AG04450 (cell line): Measurements from ENCODE around the gene PAK2. TPM values are rescaled to one million over a fixed set of nuclear protein-coding genes. Genes with fewer than 3 reads are reported as not detected.

Source experiments
- CTCF ChIA-PET: fragments of 300-600, 350-600 bp; formaldehyde crosslinking; extraction: SDS; loops from one replicate; lab custom pipeline; 2022; ENCODE audit warnings: antibody characterized with exemption, inconsistent platforms; lab: Charles Lee
- POLR2A ChIA-PET: fragments of 350-600 bp; formaldehyde crosslinking; extraction: SDS; loops from one replicate; lab custom pipeline; 2021; ENCODE audit warnings: antibody characterized with exemption, inconsistent platforms; lab: Yijun Ruan, JAX
- DNase-seq: peaks from one replicate; pipeline ENCODE4 v3.0.0-alpha.2; 2011; ENCODE audit warnings: low read depth, low spot score
- H3K27ac ChIP-seq: one replicate; pipeline ENCODE4 v1.5.1; 2012; ENCODE audit warnings: low read depth, low read length, control low read depth
- H3K27me3 ChIP-seq: one replicate; pipeline ENCODE4 v1.6.0; 2012; ENCODE audit warnings: low read length; ENCODE audit not compliant: control insufficient read depth, insufficient read depth
- H3K4me3 ChIP-seq: 2 replicates; pipeline ENCODE4 v1.5.1; 2011; ENCODE audit warnings: mild to moderate bottlenecking, low read depth, low read length, control low read depth
- H3K9me3 ChIP-seq: 2 replicates; pipeline ENCODE4 v1.5.1; 2012; ENCODE audit warnings: low read length; ENCODE audit not compliant: control insufficient read depth, insufficient read depth
- polyA plus RNA-seq: library from polyadenylated mRNA; depleted of rRNA; stranded (reverse); fragments of >200 nt; gene quantifications from 2 replicates; pipeline ENCODE4 v1.2.3, GENCODE V29; 2011
- TF ChIP-seq, protein P1 (sequence below): IDR thresholded peaks from 2 replicates; pipeline ENCODE4 v1.5.1; 2011; ENCODE audit warnings: low read depth, low read length, control low read depth, inconsistent platforms

Gene PAK2
- polyA plus RNA-seq, 1 experiment: 51.0 TPM

DNA sequence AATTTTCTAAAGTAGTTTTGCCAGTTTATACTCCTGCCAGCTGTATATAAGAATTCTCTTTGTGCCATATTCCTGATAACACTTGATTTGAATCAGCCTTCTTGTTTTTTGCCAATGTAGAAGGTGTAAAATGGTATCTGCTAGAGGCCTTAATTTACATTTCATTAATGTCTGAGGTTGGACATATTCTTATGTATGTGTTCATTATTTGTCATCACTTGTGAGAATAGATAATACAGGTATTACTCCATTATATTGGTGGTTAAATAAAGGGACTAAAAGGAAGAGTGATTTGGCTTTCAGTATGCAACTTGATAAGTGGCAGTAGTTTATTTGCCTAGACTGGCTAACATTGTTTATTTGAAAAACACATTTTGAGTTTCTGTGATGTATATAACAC lies 25.8 kb downstream of the PAK2 start:
- POLR2A ChIA-PET: no interaction called here

DNA sequence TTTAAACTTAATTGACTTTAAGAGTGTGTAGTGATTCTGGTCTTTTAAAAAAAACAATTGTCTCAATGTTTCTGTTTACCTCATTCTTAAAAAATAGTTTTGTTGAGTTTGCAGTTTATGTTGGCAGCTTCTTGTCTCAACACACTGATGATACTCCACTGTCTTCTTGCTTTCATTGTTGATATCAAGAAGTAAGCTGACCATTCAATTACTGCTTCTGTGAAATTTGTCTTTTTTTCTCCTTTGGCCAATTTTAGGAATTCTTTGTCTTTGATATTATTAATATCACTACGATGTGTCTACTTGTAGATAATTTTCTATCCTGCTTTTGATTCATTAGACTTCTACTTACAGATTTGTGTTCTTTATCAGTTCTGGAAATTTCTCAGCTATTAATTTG lies 31.4 kb downstream of the PAK2 start:
- TF ChIP-seq, protein P1, sequence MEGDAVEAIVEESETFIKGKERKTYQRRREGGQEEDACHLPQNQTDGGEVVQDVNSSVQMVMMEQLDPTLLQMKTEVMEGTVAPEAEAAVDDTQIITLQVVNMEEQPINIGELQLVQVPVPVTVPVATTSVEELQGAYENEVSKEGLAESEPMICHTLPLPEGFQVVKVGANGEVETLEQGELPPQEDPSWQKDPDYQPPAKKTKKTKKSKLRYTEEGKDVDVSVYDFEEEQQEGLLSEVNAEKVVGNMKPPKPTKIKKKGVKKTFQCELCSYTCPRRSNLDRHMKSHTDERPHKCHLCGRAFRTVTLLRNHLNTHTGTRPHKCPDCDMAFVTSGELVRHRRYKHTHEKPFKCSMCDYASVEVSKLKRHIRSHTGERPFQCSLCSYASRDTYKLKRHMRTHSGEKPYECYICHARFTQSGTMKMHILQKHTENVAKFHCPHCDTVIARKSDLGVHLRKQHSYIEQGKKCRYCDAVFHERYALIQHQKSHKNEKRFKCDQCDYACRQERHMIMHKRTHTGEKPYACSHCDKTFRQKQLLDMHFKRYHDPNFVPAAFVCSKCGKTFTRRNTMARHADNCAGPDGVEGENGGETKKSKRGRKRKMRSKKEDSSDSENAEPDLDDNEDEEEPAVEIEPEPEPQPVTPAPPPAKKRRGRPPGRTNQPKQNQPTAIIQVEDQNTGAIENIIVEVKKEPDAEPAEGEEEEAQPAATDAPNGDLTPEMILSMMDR: no peak
- DNase-seq: no peak
- ChIA-PET POLR2A (no interaction called here), CTCF (no interaction called here)
- no peak overlapping the region for H3K4me3 ChIP-seq
- no peak overlapping the region for H3K27ac ChIP-seq
- no peaks in the 10 kb centered on the region for H3K27me3 ChIP-seq
- no peaks in the 10 kb centered on the region for H3K9me3 ChIP-seq

More for the DNA sequence above, 25.8 kb downstream of the PAK2 start:
- H3K27me3 ChIP-seq: no peaks in the 10 kb centered on the region
- TF ChIP-seq, protein P1: no peak
- H3K9me3 ChIP-seq: no peaks in the 10 kb centered on the region; the same call in 1 of the 2 replicates
- no peak for DNase-seq
- CTCF ChIA-PET: interaction anchor here (0.6 kb wide), 1 partner anchor 31 kb away, joined by 6 read pairs; no protein-coding TSS in a partner anchor
- no peak overlapping the region for H3K27ac ChIP-seq
- H3K4me3 ChIP-seq: no peak overlapping the region

DNA sequence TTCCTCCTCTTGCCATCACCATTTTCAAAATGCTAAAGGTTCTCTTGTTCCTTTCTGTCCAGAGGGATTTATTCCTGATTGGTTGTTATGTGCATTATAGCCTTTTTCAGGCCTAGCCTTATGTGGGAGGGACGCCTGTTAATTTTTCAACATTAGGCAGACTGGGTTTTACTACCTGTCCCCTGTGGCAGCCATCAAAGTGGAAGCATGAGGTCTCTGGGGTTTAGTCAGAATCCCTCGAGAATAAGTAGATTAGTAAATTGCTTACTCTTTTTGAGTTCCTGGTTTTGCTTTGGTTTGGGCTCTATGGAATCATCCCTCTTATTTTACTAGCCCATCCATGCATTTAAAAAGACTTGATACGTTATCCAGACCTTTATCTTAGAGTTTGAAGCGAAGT lies 32.4 kb downstream of the PAK2 start:
- ChIA-PET CTCF (no interaction called here), POLR2A (no interaction called here)
- TF ChIP-seq, protein P1: no peak
- no peak overlapping the region for H3K27ac ChIP-seq
- no peak overlapping the region for H3K4me3 ChIP-seq
- H3K27me3 ChIP-seq: no peaks in the 10 kb centered on the region
- no peak for DNase-seq
- H3K9me3 ChIP-seq: no peaks in the 10 kb centered on the region

DNA sequence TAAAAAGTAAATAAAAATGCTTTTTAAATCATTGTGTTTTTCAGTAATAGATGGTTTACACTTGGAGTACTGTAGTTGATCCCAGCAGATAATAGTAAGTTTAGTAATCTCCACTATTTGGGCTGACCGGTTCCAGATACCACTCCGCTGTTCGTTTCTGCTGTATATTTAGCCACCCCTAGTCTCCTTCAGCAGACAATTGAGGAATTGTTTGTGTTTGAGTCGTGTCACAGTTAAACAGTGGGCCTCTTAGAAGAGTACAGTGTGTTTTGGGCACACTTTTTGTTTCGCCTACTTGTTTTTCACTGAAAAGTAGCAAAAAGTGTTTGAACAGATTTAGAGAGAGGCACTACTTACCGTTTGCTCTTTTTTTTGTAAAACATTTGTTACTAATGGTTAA lies 33.2 kb downstream of the PAK2 start:
- ChIA-PET POLR2A (no interaction called here), CTCF (no interaction called here)
- TF ChIP-seq, protein P1: no peak
- no peak for DNase-seq
- Histone ChIP-seq H3K27ac (no peak overlapping the region), H3K9me3 (no peaks in the 10 kb centered on the region), H3K4me3 (no peak overlapping the region), H3K27me3 (no peaks in the 10 kb centered on the region)

DNA sequence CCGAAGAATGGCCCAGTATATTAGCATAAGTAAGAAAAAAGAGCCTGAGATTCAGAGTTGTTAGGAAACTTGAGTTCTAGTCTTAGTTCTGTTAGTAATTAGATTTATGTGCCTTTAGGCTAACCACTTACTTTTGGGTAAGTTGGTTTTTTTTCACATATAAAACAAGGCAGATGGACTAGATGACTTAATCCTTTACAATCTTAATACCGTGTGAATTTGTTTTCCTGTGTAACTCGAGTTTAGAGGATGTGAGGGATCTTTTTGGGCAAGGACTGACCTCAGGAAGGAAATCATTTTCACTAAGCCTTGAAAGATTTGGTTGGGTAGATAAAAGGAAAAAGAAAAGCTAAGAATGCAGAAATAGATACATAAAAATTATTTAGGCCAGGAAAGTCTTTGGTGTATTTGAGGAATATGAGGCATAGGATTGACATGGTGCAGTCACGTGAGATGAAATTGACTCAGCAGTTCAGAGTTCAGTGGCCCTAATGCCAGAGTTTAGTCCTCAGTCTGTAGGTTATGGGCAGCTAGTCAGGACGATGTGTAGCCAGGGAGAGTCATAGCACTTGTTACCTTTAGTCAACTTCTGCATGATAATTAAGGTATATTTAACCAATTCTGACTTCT lies 34.6 kb downstream of the PAK2 start:
- no peak for DNase-seq
- ChIA-PET CTCF (interaction anchor here (1.5 kb wide), 1 partner anchor 165 kb away, joined by 5 read pairs; no protein-coding TSS in a partner anchor), POLR2A (no interaction called here)
- Histone ChIP-seq H3K9me3 (no peaks in the 10 kb centered on the region), H3K27me3 (no peaks in the 10 kb centered on the region), H3K4me3 (no peak overlapping the region), H3K27ac (no peak overlapping the region)
- TF ChIP-seq, protein P1: no peak
